Mesenchymal stem cell (in vitro differentiated cells and primary cell): Measurements from ENCODE around the gene LANCL1.
"Not testable (repeated sequence)": the region's sequence is repeated elsewhere in the genome, so short reads cannot be mapped to it uniquely, and the experiment has no call there.

ENCODE experiments used
- DNase-seq: peaks from one replicate; pipeline ENCODE4 v3.0.0-alpha.2; 2013
- H2AFZ ChIP-seq: one replicate; pipeline ENCODE4 v1.6.1; 2013; ENCODE audit warnings: low read depth, mild to moderate bottlenecking, control low read depth, inconsistent platforms, low read length, moderate library complexity
- H2AK5ac ChIP-seq: 2 replicates; pipeline ENCODE4 v1.6.1; 2013; ENCODE audit warnings: low read length, moderate library complexity, mild to moderate bottlenecking, inconsistent platforms; ENCODE audit not compliant: severe bottlenecking
- H2BK120ac ChIP-seq: one replicate; pipeline ENCODE4 v1.6.1; 2013; ENCODE audit warnings: low read depth, mild to moderate bottlenecking, inconsistent platforms, low read length, moderate library complexity
- H2BK12ac ChIP-seq, 2 experiments: one replicate each; pipeline ENCODE4 v1.6.1; 2013; ENCODE audit warnings: inconsistent platforms in 2 of 2, low read length in 2 of 2, mild to moderate bottlenecking in 2 of 2, moderate library complexity in 2 of 2, control low read depth in 1 of 2
- H2BK15ac ChIP-seq: one replicate; pipeline ENCODE4 v1.6.1; 2013; ENCODE audit warnings: mild to moderate bottlenecking, low read depth, inconsistent platforms; ENCODE audit not compliant: poor library complexity, severe bottlenecking
- H2BK5ac ChIP-seq: 2 replicates; pipeline ENCODE4 v1.6.1; 2013; ENCODE audit warnings: low read depth, mild to moderate bottlenecking, low read length, control low read depth, inconsistent platforms; ENCODE audit not compliant: poor library complexity, severe bottlenecking
- H3K14ac ChIP-seq, 2 experiments: one replicate each; pipeline ENCODE4 v1.6.1; 2013; ENCODE audit warnings: inconsistent platforms in 2 of 2, low read length in 2 of 2, control low read depth in 1 of 2, mild to moderate bottlenecking in 1 of 2, moderate library complexity in 1 of 2
- H3K18ac ChIP-seq, 2 experiments: one replicate each; pipeline ENCODE4 v1.6.1; 2013; ENCODE audit warnings: inconsistent platforms in 2 of 2, low read length in 2 of 2, control low read depth in 1 of 2, low read depth in 1 of 2, mild to moderate bottlenecking in 1 of 2
- H3K23ac ChIP-seq, 2 experiments: one replicate each; pipeline ENCODE4 v1.6.1; 2013; ENCODE audit warnings: inconsistent platforms in 2 of 2, low read length in 2 of 2, mild to moderate bottlenecking in 2 of 2, moderate library complexity in 2 of 2, control low read depth in 1 of 2
- H3K27ac ChIP-seq: 2 replicates; pipeline ENCODE4 v1.5.1; 2013; ENCODE audit warnings: mild to moderate bottlenecking, moderate library complexity, low read length, control low read depth, inconsistent platforms; ENCODE audit not compliant: poor library complexity, severe bottlenecking
- H3K27me3 ChIP-seq, 2 experiments: 2 replicates each; pipeline versions ENCODE4 v1.6.1 to v1.7.0; 2013; ENCODE audit warnings: low read length in 2 of 2, mild to moderate bottlenecking in 2 of 2, moderate library complexity in 2 of 2, control low read depth in 1 of 2, inconsistent platforms in 1 of 2; ENCODE audit not compliant: control insufficient read depth in 1 of 2, insufficient read depth in 1 of 2
- H3K36me3 ChIP-seq, 2 experiments: 2 replicates each; pipeline versions ENCODE4 v1.6.1 to v1.7.0; 2013; ENCODE audit warnings: low read length in 2 of 2, control low read depth in 1 of 2, inconsistent platforms in 1 of 2, low read depth in 1 of 2, mild to moderate bottlenecking in 1 of 2; ENCODE audit not compliant: insufficient read depth in 2 of 2, control insufficient read depth in 1 of 2
- H3K4ac ChIP-seq, 2 experiments: one replicate each; pipeline ENCODE4 v1.6.1; 2013; ENCODE audit warnings: inconsistent platforms in 2 of 2, low read length in 2 of 2, mild to moderate bottlenecking in 2 of 2, moderate library complexity in 2 of 2, control low read depth in 1 of 2, low read depth in 1 of 2
- H3K4me1 ChIP-seq: 2 replicates; pipeline ENCODE4 v1.6.1; 2013; ENCODE audit warnings: low read depth, low read length, control low read depth; ENCODE audit not compliant: control insufficient read depth, insufficient read depth
- H3K4me2 ChIP-seq: 2 replicates; pipeline ENCODE4 v1.6.1; 2013; ENCODE audit warnings: low read length, mild to moderate bottlenecking, inconsistent platforms; ENCODE audit not compliant: poor library complexity, severe bottlenecking
- H3K4me3 ChIP-seq, 2 experiments: 2 replicates each; pipeline versions ENCODE4 v1.5.1 to v1.7.0; 2013; ENCODE audit warnings: low read length in 2 of 2, mild to moderate bottlenecking in 2 of 2, control low read depth in 1 of 2, low read depth in 1 of 2; ENCODE audit not compliant: insufficient read depth in 1 of 2
- H3K79me1 ChIP-seq: replicated peaks from 2 replicates; pipeline ENCODE4 v1.6.1; 2013; ENCODE audit warnings: mild to moderate bottlenecking, control low read depth, low read length, inconsistent platforms; ENCODE audit not compliant: poor library complexity, severe bottlenecking
- H3K9ac ChIP-seq: 2 replicates; pipeline ENCODE4 v1.7.0; 2013; ENCODE audit warnings: mild to moderate bottlenecking, low read length, moderate library complexity
- H3K9me3 ChIP-seq: 2 replicates; pipeline ENCODE4 v1.7.0; 2013; ENCODE audit warnings: mild to moderate bottlenecking, low read length; ENCODE audit not compliant: control insufficient read depth
- H4K8ac ChIP-seq: one replicate; pipeline ENCODE4 v1.6.1; 2013; ENCODE audit warnings: inconsistent platforms, mild to moderate bottlenecking, low read length, moderate library complexity
- H4K91ac ChIP-seq: one replicate; pipeline ENCODE4 v1.6.1; 2013; ENCODE audit warnings: mild to moderate bottlenecking, low read length, inconsistent platforms
- WGBS: methylation state at CpG from one replicate; pipeline ENCODE4 v1.1.7; 2013; ENCODE audit warnings: mixed read lengths; 5-methylcytosine and 5-hydroxymethylcytosine counted together

The LANCL1 gene

DNA sequence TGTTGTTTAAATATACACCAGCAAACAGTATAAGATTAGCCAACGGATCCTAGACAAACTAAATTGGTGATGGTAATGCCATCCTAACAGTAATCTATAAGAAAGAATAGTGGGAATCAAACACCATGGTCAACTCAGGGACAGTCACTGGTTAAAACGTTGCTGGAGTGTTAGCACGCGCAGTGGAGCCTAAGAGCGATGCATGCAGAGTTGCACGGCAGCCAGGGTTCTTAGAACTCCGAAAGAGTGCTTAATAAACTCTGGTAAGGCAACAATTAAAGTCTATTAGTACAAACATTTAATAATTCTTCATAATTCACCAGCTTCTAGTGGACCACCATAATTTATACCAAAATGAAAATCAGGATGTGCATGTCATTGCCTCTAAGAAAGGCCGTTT is 22.2 kb downstream of the LANCL1 start:
- WGBS = 100% methylated on average over 5 of the region's 8 CpGs
- Histone ChIP-seq H3K4me3 (no peak overlapping the region), H3K9me3 (no peaks in the 10 kb centered on the region)

DNA sequence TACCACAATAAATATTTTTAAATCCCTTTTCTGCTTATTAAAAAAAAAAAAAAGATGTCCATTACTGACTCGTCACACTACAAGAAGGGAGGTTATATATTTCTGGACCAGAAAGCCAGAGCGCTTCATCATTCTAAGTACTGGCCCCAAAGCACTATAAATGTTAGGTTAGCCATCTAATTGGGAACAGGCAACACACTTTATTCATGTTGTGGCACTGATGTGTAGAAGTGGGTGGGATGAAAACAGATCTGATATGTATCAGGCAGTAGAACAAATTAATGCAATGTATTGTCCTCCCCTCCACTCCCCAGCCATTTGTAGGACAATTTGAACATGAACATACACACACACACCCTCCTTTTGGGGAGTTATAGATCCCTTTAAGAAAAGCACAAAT is 24.4 kb downstream of the LANCL1 start:
- H3K4me2 ChIP-seq = no peak overlapping the region
- no peak overlapping the region for H2BK5ac ChIP-seq
- no peak for DNase-seq
- H2BK15ac ChIP-seq = no peak overlapping the region
- H2BK12ac ChIP-seq = no peak overlapping the region
- H3K27ac ChIP-seq = no peak overlapping the region
- H2BK120ac ChIP-seq = no peak overlapping the region
- H2AK5ac ChIP-seq = no peak overlapping the region
- H3K79me1 ChIP-seq = peaks cover 4% of the 10 kb centered on the region
- H3K36me3 ChIP-seq = peaks cover 2 to 45% of the 10 kb centered on the region in 2 experiments
- H4K91ac ChIP-seq = no peak overlapping the region
- no peak overlapping the region for H3K14ac ChIP-seq
- H3K4me3 ChIP-seq = no peak overlapping the region
- H2AFZ ChIP-seq = no peak overlapping the region
- no peak overlapping the region for H3K23ac ChIP-seq
- H3K4me1 ChIP-seq = no peaks in the 10 kb centered on the region
- no peak overlapping the region for H3K9ac ChIP-seq
- H3K9me3 ChIP-seq = no peaks in the 10 kb centered on the region
- no peak overlapping the region for H4K8ac ChIP-seq
- H3K18ac ChIP-seq = no peak overlapping the region
- WGBS = 100% methylated on average over 1 of the region's 2 CpGs
- H3K4ac ChIP-seq = no peak overlapping the region
- no peaks in the 10 kb centered on the region for H3K27me3 ChIP-seq

More for the DNA sequence above, 22.2 kb downstream of the LANCL1 start:
- Histone ChIP-seq H2BK5ac (no peak overlapping the region), H3K14ac (no peak overlapping the region), H3K4ac (no peak overlapping the region), H3K9ac (no peak overlapping the region), H4K91ac (no peak overlapping the region), H3K18ac (no peak overlapping the region), H3K23ac (no peak overlapping the region), H2AFZ (no peak overlapping the region), H2BK12ac (no peak overlapping the region), H4K8ac (no peak overlapping the region), H3K36me3 (peaks cover 2 to 65% of the 10 kb centered on the region in 2 experiments), H3K79me1 (peaks cover 10% of the 10 kb centered on the region), H3K27me3 (no peaks in the 10 kb centered on the region), H3K4me1 (no peaks in the 10 kb centered on the region), H3K27ac (no peak overlapping the region), H2AK5ac (no peak overlapping the region), H2BK15ac (no peak overlapping the region), H2BK120ac (no peak overlapping the region), H3K4me2 (no peak overlapping the region)
- DNase-seq = no peak

DNA sequence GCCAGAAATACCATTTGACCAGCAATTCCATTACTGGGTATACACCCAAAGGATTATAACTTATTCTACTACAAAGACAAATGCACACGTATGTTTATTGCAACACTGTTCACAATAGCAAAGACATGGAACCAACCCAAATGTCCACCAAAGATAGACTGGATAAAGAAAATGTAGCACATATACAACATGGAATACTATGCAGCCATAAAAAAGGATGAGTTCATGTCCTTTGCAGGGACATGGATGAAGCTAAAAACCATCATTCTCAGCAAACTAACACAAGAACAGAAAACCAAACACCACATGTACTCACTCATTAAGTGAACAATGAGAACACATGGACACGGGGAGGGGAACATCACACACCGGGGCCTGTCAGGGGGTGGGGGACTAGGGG is 25.6 kb downstream of the LANCL1 start:
- not testable (repeated sequence) for H2BK5ac ChIP-seq, H3K27me3 ChIP-seq, H2BK12ac ChIP-seq, H3K9me3 ChIP-seq, H2BK120ac ChIP-seq, H3K9ac ChIP-seq, H3K4me2 ChIP-seq, DNase-seq, H3K23ac ChIP-seq, H4K8ac ChIP-seq, H4K91ac ChIP-seq, H3K79me1 ChIP-seq, H3K18ac ChIP-seq, H3K14ac ChIP-seq, H2AK5ac ChIP-seq, H3K4ac ChIP-seq, H2AFZ ChIP-seq, H2BK15ac ChIP-seq, H3K4me3 ChIP-seq, H3K27ac ChIP-seq, H3K4me1 ChIP-seq
- WGBS = 100% methylated on average over 1 of the region's 3 CpGs
- H3K36me3 ChIP-seq = peaks cover 4 to 36% of the 10 kb centered on the region in 2 experiments

DNA sequence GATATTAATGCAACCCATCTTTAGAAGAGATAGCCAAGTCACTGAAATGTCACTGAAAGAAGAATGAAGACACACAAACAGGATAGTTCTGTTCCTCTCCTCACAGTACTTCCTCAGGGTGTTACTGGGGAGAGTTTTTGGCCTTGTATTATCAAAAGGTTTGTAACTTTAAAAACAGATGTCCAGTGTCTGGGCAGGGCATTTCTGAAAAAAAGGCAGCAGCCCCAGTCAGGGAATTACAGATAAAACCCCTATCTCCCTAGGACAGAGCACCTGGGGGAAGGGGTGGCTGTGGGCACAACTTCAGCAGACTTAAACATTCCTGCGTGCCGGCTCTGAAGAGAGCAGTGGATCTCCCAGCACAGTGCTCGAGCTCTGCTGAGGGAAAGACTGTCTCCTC is 30.8 kb downstream of the LANCL1 start:
- Histone ChIP-seq H3K23ac (no peak overlapping the region), H3K4me1 (no peaks in the 10 kb centered on the region), H2AK5ac (no peak overlapping the region), H4K91ac (no peak overlapping the region), H2AFZ (no peak overlapping the region), H3K14ac (no peak overlapping the region), H3K9me3 (peaks cover 3% of the 10 kb centered on the region), H3K18ac (no peak overlapping the region), H3K27ac (no peak overlapping the region), H3K4me3 (no peak overlapping the region), H2BK12ac (no peak overlapping the region), H3K4ac (no peak overlapping the region), H3K27me3 (no peaks in the 10 kb centered on the region), H3K36me3 (peaks cover 3 to 6% of the 10 kb centered on the region in 2 experiments), H4K8ac (no peak overlapping the region), H3K4me2 (no peak overlapping the region), H3K79me1 (peaks cover 27% of the 10 kb centered on the region), H2BK120ac (no peak overlapping the region), H2BK5ac (no peak overlapping the region), H2BK15ac (no peak overlapping the region), H3K9ac (no peak overlapping the region)
- WGBS = 93% methylated on average over 3 of the region's 3 CpGs
- DNase-seq = no peak
